K562 (cell line): ENCODE data around the gene ADAR. TPM values are rescaled to one million over a fixed set of nuclear protein-coding genes. Genes with fewer than 3 reads are reported as not detected.

ENCODE experiments used
- ATAC-seq: fragments of 200-7000 bp; cut with Tn5 transposase; 3 replicates; pipeline ENCODE4 v1.9.1; 2020; ENCODE audit warnings: moderate library complexity
- BruUV-seq: library from RNA; stranded (reverse); fragments of 400-500 nt; replicated peaks from 2 replicates; lab custom pipeline; 2021; lab: Mats Ljungman, UMichigan
- CTCF ChIA-PET: fragments of 300-600 bp; formaldehyde crosslinking; extraction: SDS; loops from one replicate; lab custom pipeline; 2021; ENCODE audit warnings: low intra/inter-chr PET ratio; lab: Yijun Ruan, JAX
- POLR2A ChIA-PET: fragments of 300-600, 350-650 bp; sonication (Branson Sonifier 250); formaldehyde crosslinking; extraction: SDS; loops from one replicate; lab custom pipeline; 2021; ENCODE audit warnings: antibody characterized with exemption, inconsistent platforms; lab: Yijun Ruan, JAX
- DNase-seq, 4 experiments: peaks; one replicate each; pipeline versions ENCODE4 v3.0.0 to v3.0.0-alpha.2; 2011 to 2018; ENCODE audit warnings: low spot score in 3 of 4, mixed read lengths in 3 of 4; ENCODE audit errors: extremely low read depth in 1 of 4
- FAIRE-seq: peaks from 2 replicates; lab custom pipeline; 2011; peaks lifted over from hg19 to GRCh38; lab: Jason Lieb, UNC
- H2AFZ ChIP-seq: 2 replicates; pipeline ENCODE4 v1.6.0; 2011; ENCODE audit warnings: low read depth, low read length, control low read depth, inconsistent platforms
- H3K27ac ChIP-seq: fragments of 200-600 bp; 3 replicates; pipeline ENCODE4 v1.8.0; 2011; ENCODE audit warnings: low read depth, mild to moderate bottlenecking, control low read depth, inconsistent platforms, low read length, moderate library complexity, mixed read lengths; ENCODE audit errors: extremely low read depth
- H3K27me3 ChIP-seq, 2 experiments: fragments of 300-600 bp in 1 of 2; 2 replicates in 1 of 2; 3 replicates in 1 of 2; pipeline versions ENCODE4 v1.6.0 to v1.8.0; 2011; ENCODE audit warnings: inconsistent platforms in 2 of 2, low read length in 2 of 2, mild to moderate bottlenecking in 1 of 2, mixed read lengths in 1 of 2, moderate library complexity in 1 of 2; ENCODE audit not compliant: control insufficient read depth in 2 of 2, insufficient read depth in 2 of 2
- H3K36me3 ChIP-seq: fragments of 300-600 bp; 3 replicates; pipeline ENCODE4 v1.8.0; 2011; ENCODE audit warnings: mild to moderate bottlenecking, low read length, inconsistent platforms; ENCODE audit not compliant: control insufficient read depth, insufficient read depth
- H3K4me1 ChIP-seq, 2 experiments: fragments of 200-600 bp in 1 of 2; replicated peaks in 1 of 2; 2 replicates in 1 of 2; 3 replicates in 1 of 2; pipeline versions ENCODE4 v1.5.1 to v1.8.0; 2011; ENCODE audit warnings: inconsistent platforms in 2 of 2, low read length in 2 of 2, mild to moderate bottlenecking in 1 of 2, mixed read lengths in 1 of 2, moderate library complexity in 1 of 2; ENCODE audit not compliant: control insufficient read depth in 2 of 2, insufficient read depth in 2 of 2
- H3K4me2 ChIP-seq: 2 replicates; pipeline ENCODE4 v1.6.1; 2011; ENCODE audit warnings: low read length, control low read depth, inconsistent platforms, mixed read lengths; ENCODE audit not compliant: insufficient read depth
- H3K4me3 ChIP-seq: fragments of 200-600 bp; sonication (generic), shearing (Covaris generic); 2 replicates; pipeline ENCODE4 v1.5.1; 2016; ENCODE audit warnings: control low read depth, inconsistent platforms
- H3K79me2 ChIP-seq: fragments of 200-600 bp; 3 replicates; pipeline ENCODE4 v1.8.0; 2011; ENCODE audit warnings: low read length, inconsistent platforms; ENCODE audit not compliant: control insufficient read depth, insufficient read depth
- H3K9ac ChIP-seq, 2 experiments: 2 replicates each; pipeline versions ENCODE4 v1.6.0 to v1.6.1; 2011; ENCODE audit warnings: low read depth in 2 of 2, low read length in 2 of 2, control low read depth in 1 of 2, inconsistent platforms in 1 of 2, mild to moderate bottlenecking in 1 of 2, mixed read lengths in 1 of 2; ENCODE audit not compliant: insufficient read depth in 1 of 2
- H3K9me1 ChIP-seq: one replicate; pipeline ENCODE4 v1.6.0; 2011; ENCODE audit warnings: inconsistent platforms, mild to moderate bottlenecking, low read length, moderate library complexity; ENCODE audit not compliant: control insufficient read depth, insufficient read depth
- H3K9me3 ChIP-seq: replicated peaks from 2 replicates; pipeline ENCODE4 v1.5.1; 2011; ENCODE audit warnings: low read depth, low read length, inconsistent platforms; ENCODE audit not compliant: control insufficient read depth, insufficient read depth
- H4K20me1 ChIP-seq: replicated peaks from 2 replicates; pipeline ENCODE4 v1.6.1; 2011; ENCODE audit warnings: low read length, inconsistent platforms, mixed read lengths; ENCODE audit not compliant: control insufficient read depth, insufficient read depth
- CBFA2T3 ChIP-seq: fragments of 450-650 bp; IDR thresholded peaks from 2 replicates; pipeline ENCODE4 v1.6.1; 2017
- GTF2A2 ChIP-seq: IDR thresholded peaks from 2 replicates; pipeline ENCODE4 v1.6.1; 2016; ENCODE audit warnings: mild to moderate bottlenecking, missing genetic modification characterization, missing compliant biosample characterization
- HDAC2 ChIP-seq: fragments of 450-650 bp; IDR thresholded peaks from 2 replicates; pipeline ENCODE4 v1.6.1; 2016; ENCODE audit warnings: mild to moderate bottlenecking
- MYNN ChIP-seq, 2 experiments: sonication (generic); formaldehyde crosslinking in 1 of 2; IDR thresholded peaks; 2 replicates each; pipeline versions ENCODE4 v1.5.0 to v1.6.1; 2016 to 2020; ENCODE audit warnings: antibody characterized with exemption in 1 of 2, missing genetic modification reagents in 1 of 2
- NCOA1 ChIP-seq: fragments of 450-650 bp; IDR thresholded peaks from 2 replicates; pipeline ENCODE4 v1.6.1; 2016; ENCODE audit warnings: low read depth
- NCOR1 ChIP-seq: fragments of 450-650 bp; IDR thresholded peaks from 2 replicates; pipeline ENCODE4 v1.6.1; 2016; ENCODE audit warnings: mild to moderate bottlenecking, moderate library complexity
- RAD21 ChIP-seq, 2 experiments: fragments of 250-450 bp in 1 of 2; fragments of 450-650 bp in 1 of 2; sonication (Bioruptor Pico) in 1 of 2; formaldehyde crosslinking in 1 of 2; IDR thresholded peaks in 1 of 2; conservative IDR thresholded peaks in 1 of 2; 2 replicates each; pipeline versions ENCODE4 v1.4.0 to v1.8.0; 2020 to 2022; ENCODE audit warnings: mild to moderate bottlenecking in 2 of 2, moderate library complexity in 1 of 2
- RBM15 ChIP-seq: fragments of 200-400 bp; formaldehyde crosslinking; IDR thresholded peaks from 2 replicates; pipeline ENCODE4 v1.6.1; 2018; ENCODE audit warnings: mild to moderate bottlenecking, low read length, moderate library complexity; ENCODE audit not compliant: insufficient read depth
- RBM22 ChIP-seq: fragments of 200-400 bp; formaldehyde crosslinking; IDR thresholded peaks from 2 replicates; pipeline ENCODE4 v1.6.1; 2018; ENCODE audit warnings: low read length, low read depth; ENCODE audit not compliant: poor library complexity, severe bottlenecking
- SIN3B ChIP-seq: fragments of 450-650 bp; IDR thresholded peaks from 2 replicates; pipeline ENCODE4 v1.6.1; 2017; ENCODE audit warnings: low read depth, mild to moderate bottlenecking, moderate library complexity
- STAG1 ChIP-seq: sonication (generic); formaldehyde crosslinking; IDR thresholded peaks from 2 replicates; pipeline ENCODE4 v1.5.0; 2020; ENCODE audit warnings: missing genetic modification reagents, borderline replicate concordance
- STAT5A ChIP-seq: IDR thresholded peaks from 2 replicates; pipeline ENCODE4 v1.6.1; 2012; ENCODE audit warnings: low read length, inconsistent platforms, borderline replicate concordance
- YY1 ChIP-seq, 3 experiments: IDR thresholded peaks; 2 replicates each; pipeline ENCODE4 v1.6.1; 2011; ENCODE audit warnings: low read length in 2 of 3, mild to moderate bottlenecking in 2 of 3, moderate library complexity in 2 of 3, borderline replicate concordance in 1 of 3, control low read depth in 1 of 3, low read depth in 1 of 3; ENCODE audit not compliant: insufficient read depth in 3 of 3, insufficient replicate concordance in 2 of 3, control insufficient read depth in 1 of 3, insufficient read length in 1 of 3; ENCODE audit errors: extremely low read depth in 1 of 3
- ZNF707 ChIP-seq: fragments of 250-450 bp; sonication (Bioruptor Pico); conservative IDR thresholded peaks from 2 replicates; pipeline ENCODE4 v1.8.0; 2022; ENCODE audit warnings: inconsistent platforms, mild to moderate bottlenecking, moderate library complexity
- WGBS: fragments of 100-300 bp; shearing (Covaris generic); methylation state at CpG from one replicate; pipeline ENCODE4 v1.1.6; 2016; ENCODE audit warnings: low coverage, mixed read lengths; ENCODE audit not compliant: insufficient coverage; ENCODE audit errors: missing lambda C conversion rate; 5-methylcytosine and 5-hydroxymethylcytosine counted together
- in situ Hi-C: fragments of 300-500 bp; cut with MboI; formaldehyde crosslinking; loops from 4 replicates; pipeline ENCODE4 v1.15.0; 2018; ENCODE audit warnings: inconsistent platforms, mixed read lengths
- intact Hi-C: fragments of 100-400 bp; cut with micrococcal nuclease; formaldehyde crosslinking; loops from 2 replicates; pipeline ENCODE4 v1.14.2; 2022
- polyA plus RNA-seq, 8 experiments: library from polyadenylated mRNA; depleted of rRNA in 4 of 8; stranded (reverse) in 5 of 8; unstranded in 3 of 8; fragments of >200 nt; fragmentation: Nextera tagmentation in 2 of 8; fragmentation: Illumina TruSeq in 1 of 8; extraction: Ambion mirVana in 2 of 8; extraction: Trizol in 1 of 8; gene quantifications; 2 replicates each; pipeline versions ENCODE4 v1.2.1 to v1.2.3, GENCODE V29; 2011 to 2014; ENCODE audit warnings: inconsistent platforms in 1 of 8, missing spikeins in 1 of 8
- total RNA-seq, 7 experiments: library from RNA; depleted of rRNA in 6 of 7; stranded (reverse); fragments of >200 nt in 6 of 7; fragmentation: Illumina TruSeq in 2 of 7; extraction: Trizol in 2 of 7; gene quantifications; 2 replicates each; pipeline versions ENCODE4 v1.2.1 to v1.2.3, GENCODE V29; 2011 to 2021; ENCODE audit warnings: low replicate concordance in 1 of 7
- TF ChIP-seq, protein P1 (sequence below): sonication (generic); formaldehyde crosslinking; IDR thresholded peaks from 2 replicates; pipeline ENCODE4 v1.8.0; 2022; ENCODE audit warnings: mild to moderate bottlenecking, missing genetic modification reagents

Gene ADAR
- total and polyA plus RNA-seq, 9 of the 15 experiments (the other 6 are each of a cell fraction or from before 2014, with no cell fraction given): 30.1 to 123 (median 60.2) TPM

DNA sequence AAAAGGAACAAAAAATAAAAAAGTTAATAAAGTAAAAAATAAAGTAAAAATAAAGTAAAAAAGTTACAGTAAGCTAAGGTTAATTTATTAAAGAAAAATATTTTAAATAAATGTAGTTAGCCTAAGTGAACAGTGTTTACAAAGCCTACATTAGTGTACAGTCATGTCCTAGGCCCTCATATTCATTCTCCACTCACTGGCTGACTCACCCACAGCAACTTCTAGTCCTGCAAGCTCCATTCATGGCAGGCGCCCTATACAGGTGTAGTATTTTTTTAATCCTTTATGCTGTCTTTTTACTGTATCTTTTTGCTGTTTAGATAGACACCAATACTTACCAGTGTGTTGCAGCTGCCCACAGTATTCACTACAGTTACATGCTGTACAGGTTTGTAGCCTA, 12.4 kb downstream of the ADAR start:
- DNase-seq: no peak
- Histone ChIP-seq H3K79me2 (0 out of 3 replicates have a peak, but pooled peaks cover 3% of the 10 kb centered on the region), H3K27ac (no peak overlapping the region), H3K4me2 (no peak overlapping the region), H3K27me3 (no peaks in the 10 kb centered on the region), H3K9ac (no peak overlapping the region), H3K9me1 (no peaks in the 10 kb centered on the region), H3K4me1 (peaks cover 0 to 17% of the 10 kb centered on the region in 2 experiments; a peak in 3 of 5 replicates), H3K36me3 (peaks cover 89% of the 10 kb centered on the region), H2AFZ (no peak overlapping the region), H3K9me3 (no peaks in the 10 kb centered on the region), H4K20me1 (no peaks in the 10 kb centered on the region; the same call in 1 of the 2 replicates), H3K4me3 (no peak overlapping the region)
- 75% methylated on average over 1 of the region's 1 CpG for WGBS
- ChIA-PET POLR2A (interaction anchor here (1.9 to 2.7 kb wide), 2 partner anchors 9 to 11 kb away, joined by 7 to 9 read pairs; no protein-coding TSS in a partner anchor), CTCF (no interaction called here)
- no peak for ATAC-seq
- TF ChIP-seq RBM15: no peak
- TF ChIP-seq GTF2A2 (tag): no peak
- no peak for TF ChIP-seq RAD21 (CRISPR knock-in tag; conservative IDR thresholded peaks at IDR 0.05 in 1 of 2, IDR thresholded peaks at IDR 0.05 in 1 of 2)
- FAIRE-seq: peak; percentile 23
- in situ Hi-C loops: no loop called here
- BruUV-seq: no TSS peak
- intact Hi-C loops: no loop called here

DNA sequence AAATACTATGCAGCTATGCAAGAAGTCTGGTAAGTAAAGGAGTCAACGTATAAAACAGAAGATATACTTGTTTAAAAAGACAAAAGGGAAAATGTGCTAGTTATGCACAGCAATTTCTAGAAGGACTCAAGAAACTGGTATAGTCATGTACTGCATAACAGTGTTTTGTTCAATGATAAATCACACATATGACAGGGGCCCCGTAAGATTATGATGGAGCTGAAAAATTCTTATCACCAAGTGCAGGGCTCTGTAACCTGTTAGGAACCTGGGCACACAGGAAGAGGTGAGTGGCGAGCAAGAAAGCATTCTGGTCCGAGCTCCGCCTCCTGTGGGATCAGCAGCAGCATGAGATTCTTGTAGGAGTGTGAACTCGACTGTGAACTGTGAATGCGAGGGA, 13.2 kb downstream of the ADAR start:
- ATAC-seq (no peak; the same call in 2 of the 3 replicates), DNase-seq (no peak), FAIRE-seq (no peak)
- Histone ChIP-seq H3K27me3 (no peaks in the 10 kb centered on the region), H3K9me3 (no peaks in the 10 kb centered on the region), H3K9ac (no peak overlapping the region), H2AFZ (no peak overlapping the region), H3K4me3 (no peak overlapping the region), H4K20me1 (no peaks in the 10 kb centered on the region; the same call in 1 of the 2 replicates), H3K4me1 (peaks cover 0 to 17% of the 10 kb centered on the region in 2 experiments; a peak in 3 of 5 replicates), H3K4me2 (no peak overlapping the region), H3K79me2 (0 out of 3 replicates have a peak, but pooled peaks cover 2% of the 10 kb centered on the region), H3K36me3 (peaks cover 94% of the 10 kb centered on the region), H3K27ac (no peak overlapping the region), H3K9me1 (no peaks in the 10 kb centered on the region)
- ChIA-PET POLR2A (interaction anchor here (1.1 to 2.7 kb wide), 4 partner anchors 10 to 19 kb away, joined by 3 to 9 read pairs (median 5); no protein-coding TSS in a partner anchor), CTCF (no interaction called here)
- BruUV-seq: no TSS peak
- in situ Hi-C loops (no loop called here), intact Hi-C loops (no loop called here)
- 64% methylated on average over 7 of the region's 7 CpGs for WGBS
- TF ChIP-seq CBFA2T3 (peak; percentile 29), STAT5A (no peak), NCOA1 (no peak), NCOR1 (no peak), HDAC2 (no peak), STAG1 (CRISPR knock-in tag) (no peak), SIN3B (no peak), ZNF707 (no peak), RBM22 (no peak), YY1 (IDR thresholded peaks at IDR 0.05; ENCODE audit: borderline replicate concordance in 1 of 3, control insufficient read depth in 1 of 3, extremely low read depth in 1 of 3, insufficient read depth in 3 of 3, insufficient read length in 1 of 3, insufficient replicate concordance in 2 of 3, low read depth in 1 of 3, low read length in 2 of 3) (no peak), MYNN (IDR thresholded peaks at IDR 0.05) (no peak), MYNN (CRISPR knock-in tag; IDR thresholded peaks at IDR 0.05) (no peak)
- TF ChIP-seq, protein P1, sequence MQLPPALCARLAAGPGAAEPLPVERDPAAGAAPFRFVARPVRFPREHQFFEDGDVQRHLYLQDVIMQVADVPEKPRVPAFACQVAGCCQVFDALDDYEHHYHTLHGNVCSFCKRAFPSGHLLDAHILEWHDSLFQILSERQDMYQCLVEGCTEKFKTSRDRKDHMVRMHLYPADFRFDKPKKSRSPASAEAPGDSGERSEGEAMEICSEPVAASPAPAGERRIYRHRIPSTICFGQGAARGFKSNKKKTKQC (CRISPR knock-in tag): no peak
